KMS-11 (cell line): ENCODE data around the gene OR56A3.

Experiments used
- H2AFZ ChIP-seq: fragments of 200-600 bp; sonication (generic); 2 replicates; pipeline ENCODE4 v1.6.1; 2016; ENCODE audit warnings: antibody characterized with exemption, mixed run types, low read depth
- H3K27ac ChIP-seq: fragments of 200-600 bp; sonication (generic); 2 replicates; pipeline ENCODE4 v1.6.1; 2016; ENCODE audit warnings: mild to moderate bottlenecking, mixed run types
- H3K27me3 ChIP-seq: fragments of 200-600 bp; sonication (generic); 2 replicates; pipeline ENCODE4 v1.6.1; 2017; ENCODE audit warnings: mild to moderate bottlenecking, low read depth, mixed run types, moderate library complexity; ENCODE audit not compliant: insufficient read depth
- H3K36me3 ChIP-seq: fragments of 200-600 bp; sonication (generic); 2 replicates; pipeline ENCODE4 v1.6.1; 2017; ENCODE audit warnings: mild to moderate bottlenecking, mixed run types; ENCODE audit not compliant: insufficient read depth
- H3K4me1 ChIP-seq: fragments of 200-600 bp; sonication (generic); 2 replicates; pipeline ENCODE4 v1.6.1; 2016; ENCODE audit warnings: mild to moderate bottlenecking, low read depth, mixed run types; ENCODE audit not compliant: poor library complexity, severe bottlenecking
- H3K4me2 ChIP-seq: fragments of 200-600 bp; sonication (generic); 2 replicates; pipeline ENCODE4 v1.7.0; 2016; ENCODE audit warnings: mild to moderate bottlenecking, mixed run types
- H3K4me3 ChIP-seq: fragments of 200-600 bp; sonication (generic); IDR thresholded peaks from 2 replicates; pipeline ENCODE4 v1.6.1; 2017; ENCODE audit warnings: low read depth, low read length, mixed read lengths; ENCODE audit not compliant: insufficient read depth
- H3K79me2 ChIP-seq: fragments of 200-600 bp; sonication (generic); 2 replicates; pipeline ENCODE4 v1.6.1; 2016; ENCODE audit warnings: low read depth, mixed run types; ENCODE audit not compliant: insufficient read depth
- H3K9ac ChIP-seq: fragments of 200-600 bp; sonication (generic); 2 replicates; pipeline ENCODE4 v1.6.1; 2016; ENCODE audit warnings: mild to moderate bottlenecking, mixed run types
- H4K20me1 ChIP-seq: fragments of 200-600 bp; sonication (generic); 2 replicates; pipeline ENCODE4 v1.6.1; 2016; ENCODE audit warnings: mild to moderate bottlenecking, mixed run types; ENCODE audit not compliant: insufficient read depth
- TF ChIP-seq, protein P1 (sequence below): fragments of 200-600 bp; sonication (generic); conservative IDR thresholded peaks from 2 replicates; pipeline ENCODE4 v1.6.1; 2017; ENCODE audit warnings: low read depth, mild to moderate bottlenecking, antibody characterized with exemption, low read length, moderate library complexity, mixed read lengths

Gene OR56A3

DNA sequence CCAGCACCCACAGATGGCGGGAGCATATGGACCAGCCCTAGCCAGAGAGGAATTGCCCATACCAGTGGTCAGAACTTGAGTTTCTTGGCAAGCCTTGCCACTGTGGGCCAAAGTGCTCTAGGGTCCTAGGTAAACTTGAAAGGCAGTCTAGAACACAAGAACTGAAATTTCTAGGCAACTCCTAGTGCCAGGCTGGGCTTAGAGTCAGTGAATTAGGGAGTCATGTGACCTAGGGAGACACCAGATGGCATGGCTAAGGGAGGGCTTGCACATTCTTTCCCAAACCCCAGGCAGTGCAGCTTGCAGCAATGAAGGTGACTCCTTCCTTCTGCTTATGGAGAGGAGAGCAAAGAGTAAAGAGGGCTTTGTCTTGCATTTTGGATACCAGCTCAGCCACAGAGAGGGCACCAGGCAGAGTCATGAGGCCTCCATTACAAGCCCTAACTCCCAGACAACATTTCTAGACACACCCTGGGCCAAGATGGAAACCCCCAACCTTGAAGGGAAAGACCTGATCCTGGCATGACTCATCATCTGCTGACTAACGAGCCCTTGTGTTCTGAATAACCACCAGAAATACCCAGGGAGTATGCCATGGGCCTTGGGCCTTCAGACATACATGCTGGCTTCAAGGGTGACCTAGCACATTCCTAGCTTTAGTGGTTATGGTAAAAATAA is 19.2 kb upstream of the OR56A3 start:
- Histone ChIP-seq H3K27me3 (no peaks in the 10 kb centered on the region), H3K4me2 (no peak overlapping the region), H3K27ac (no peak overlapping the region; the same call in 1 of the 2 replicates), H3K4me3 (no peak overlapping the region), H3K4me1 (peaks cover 8% of the 10 kb centered on the region), H2AFZ (peak overlapping the region; percentile 38; the same call in 1 of the 2 replicates), H3K79me2 (no peaks in the 10 kb centered on the region), H3K36me3 (no peaks in the 10 kb centered on the region), H3K9ac (no peak overlapping the region), H4K20me1 (no peaks in the 10 kb centered on the region)
- TF ChIP-seq, protein P1, sequence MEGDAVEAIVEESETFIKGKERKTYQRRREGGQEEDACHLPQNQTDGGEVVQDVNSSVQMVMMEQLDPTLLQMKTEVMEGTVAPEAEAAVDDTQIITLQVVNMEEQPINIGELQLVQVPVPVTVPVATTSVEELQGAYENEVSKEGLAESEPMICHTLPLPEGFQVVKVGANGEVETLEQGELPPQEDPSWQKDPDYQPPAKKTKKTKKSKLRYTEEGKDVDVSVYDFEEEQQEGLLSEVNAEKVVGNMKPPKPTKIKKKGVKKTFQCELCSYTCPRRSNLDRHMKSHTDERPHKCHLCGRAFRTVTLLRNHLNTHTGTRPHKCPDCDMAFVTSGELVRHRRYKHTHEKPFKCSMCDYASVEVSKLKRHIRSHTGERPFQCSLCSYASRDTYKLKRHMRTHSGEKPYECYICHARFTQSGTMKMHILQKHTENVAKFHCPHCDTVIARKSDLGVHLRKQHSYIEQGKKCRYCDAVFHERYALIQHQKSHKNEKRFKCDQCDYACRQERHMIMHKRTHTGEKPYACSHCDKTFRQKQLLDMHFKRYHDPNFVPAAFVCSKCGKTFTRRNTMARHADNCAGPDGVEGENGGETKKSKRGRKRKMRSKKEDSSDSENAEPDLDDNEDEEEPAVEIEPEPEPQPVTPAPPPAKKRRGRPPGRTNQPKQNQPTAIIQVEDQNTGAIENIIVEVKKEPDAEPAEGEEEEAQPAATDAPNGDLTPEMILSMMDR: no peak

DNA sequence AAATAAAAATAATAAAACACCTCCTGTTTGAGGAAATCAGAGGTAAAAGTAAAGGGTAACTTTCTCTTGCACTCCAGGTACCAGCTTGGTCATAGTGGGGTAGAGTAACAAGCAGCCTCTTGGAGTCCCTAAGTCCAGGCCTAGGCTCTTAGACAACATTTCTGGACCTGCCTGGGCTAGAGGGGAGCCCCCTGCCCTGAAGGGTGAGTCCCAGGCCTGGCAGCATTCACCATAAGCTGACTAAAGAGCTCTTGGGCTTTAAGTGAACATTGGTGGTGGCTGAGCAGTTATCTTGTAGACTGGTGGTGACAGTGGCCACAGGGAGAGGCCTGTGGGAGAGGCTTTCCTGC is 18.6 kb upstream of the OR56A3 start:
- H3K9ac ChIP-seq: no peak overlapping the region
- H3K4me3 ChIP-seq: no peak overlapping the region
- no peak overlapping the region for H3K4me2 ChIP-seq
- H3K79me2 ChIP-seq: no peaks in the 10 kb centered on the region
- no peak overlapping the region for H3K27ac ChIP-seq
- H2AFZ ChIP-seq: peak overlapping the region; percentile 38; the same call in 1 of the 2 replicates
- H3K36me3 ChIP-seq: no peaks in the 10 kb centered on the region
- no peaks in the 10 kb centered on the region for H3K27me3 ChIP-seq
- H3K4me1 ChIP-seq: peaks cover 8% of the 10 kb centered on the region
- TF ChIP-seq, protein P1: no peak
- no peaks in the 10 kb centered on the region for H4K20me1 ChIP-seq

DNA sequence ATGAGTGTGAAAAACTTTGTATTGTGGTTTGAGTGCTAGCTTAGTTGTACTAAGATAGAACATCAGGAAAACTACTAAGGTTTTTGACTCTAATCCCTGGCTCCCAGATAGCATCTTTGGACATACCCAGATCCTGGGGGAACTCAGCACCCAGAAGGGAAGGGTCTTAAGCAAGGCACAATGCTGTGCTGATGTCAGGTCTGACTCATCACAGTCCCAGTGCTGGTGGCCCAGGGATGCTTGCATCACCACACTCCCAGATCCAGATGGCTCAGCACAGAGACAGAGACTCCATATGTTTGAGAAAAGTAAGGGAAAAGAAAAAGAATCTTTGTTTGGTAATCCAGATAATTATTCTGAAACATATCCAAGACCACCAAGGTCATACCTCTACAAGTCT is 18.3 kb upstream of the OR56A3 start:
- TF ChIP-seq, protein P1: no peak
- no peak overlapping the region for H3K27ac ChIP-seq
- no peaks in the 10 kb centered on the region for H3K79me2 ChIP-seq
- H3K4me3 ChIP-seq: no peak overlapping the region
- H3K36me3 ChIP-seq: no peaks in the 10 kb centered on the region
- no peak overlapping the region for H3K9ac ChIP-seq
- no peaks in the 10 kb centered on the region for H3K27me3 ChIP-seq
- H3K4me2 ChIP-seq: no peak overlapping the region
- no peak overlapping the region for H2AFZ ChIP-seq
- peaks cover 8% of the 10 kb centered on the region for H3K4me1 ChIP-seq
- no peaks in the 10 kb centered on the region for H4K20me1 ChIP-seq

DNA sequence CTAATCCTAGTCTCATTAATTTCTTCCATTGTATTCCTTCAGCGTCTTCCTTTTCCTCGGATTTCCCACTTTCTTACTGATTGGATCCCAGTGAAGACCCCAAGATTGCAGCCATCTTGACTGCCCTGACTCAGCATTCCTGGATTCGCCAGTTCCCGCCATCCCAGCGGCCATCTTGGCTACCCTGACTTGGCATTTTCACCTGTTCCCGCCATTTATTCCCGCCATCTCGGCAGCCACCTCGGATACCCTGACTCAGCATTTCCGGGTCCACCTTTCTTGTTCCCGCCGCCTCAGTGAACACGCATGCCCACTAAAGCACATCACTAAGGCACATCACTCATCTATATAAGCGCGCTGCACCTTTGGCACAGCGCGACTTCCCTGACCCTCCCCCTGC is 13.8 kb upstream of the OR56A3 start:
- H3K27ac ChIP-seq: no peak overlapping the region
- no peaks in the 10 kb centered on the region for H3K36me3 ChIP-seq
- H4K20me1 ChIP-seq: no peaks in the 10 kb centered on the region
- no peak overlapping the region for H3K9ac ChIP-seq
- no peak overlapping the region for H2AFZ ChIP-seq
- H3K4me1 ChIP-seq: peaks cover 3% of the 10 kb centered on the region
- no peaks in the 10 kb centered on the region for H3K79me2 ChIP-seq
- H3K4me2 ChIP-seq: no peak overlapping the region
- TF ChIP-seq, protein P1: no peak
- no peak overlapping the region for H3K4me3 ChIP-seq
- H3K27me3 ChIP-seq: no peaks in the 10 kb centered on the region
